ENCODE data around the gene SYP. TPM values are rescaled to one million over a fixed set of nuclear protein-coding genes. Genes with fewer than 3 reads are reported as not detected.

SYP gene
- total and polyA plus RNA-seq, 2 donors (not counting 1 experiment from before 2014, with no cell fraction given) = 1.2 to 1.6 TPM

GRCh38 chrX:49183701-49184281, 16.2 kb downstream of the SYP start:
- Histone ChIP-seq H3K4me2 (replicated peaks; ENCODE audit: low read depth, low read length, poor library complexity, severe bottlenecking) (peak overlapping the region; percentile 83), H3K9me3 (ENCODE audit: control extremely low read depth in 1 of 3, control insufficient read depth in 2 of 3, insufficient read depth in 1 of 3, low read length in 2 of 3) (no peaks in the 10 kb centered on the region), H2AFZ (ENCODE audit: insufficient read depth, low read depth, low read length, poor library complexity, severe bottlenecking) (no peak overlapping the region), H4K20me1 (ENCODE audit: control insufficient read depth, insufficient read depth, low read length, poor library complexity, severe bottlenecking) (no peaks in the 10 kb centered on the region), H3K4me3 (ENCODE audit: control extremely low read depth in 1 of 5, extremely low read depth in 1 of 5, insufficient read depth in 1 of 5, low read depth in 2 of 5, low read length in 4 of 5) (no peak overlapping the region), H3K27ac (ENCODE audit: low read length in 2 of 2) (no peak overlapping the region), H3K4me1 (ENCODE audit: control insufficient read depth in 2 of 2, insufficient read depth in 2 of 2, low read length in 2 of 2) (peaks cover 6 to 19% of the 10 kb centered on the region in 2 donors), H3K9ac (ENCODE audit: low read length) (no peak overlapping the region), H3K79me2 (ENCODE audit: control insufficient read depth, insufficient read depth, low read length) (peaks cover 7% of the 10 kb centered on the region), H3K27me3 (replicated peaks in 1 of 4; ENCODE audit: control extremely low read depth in 1 of 4, control insufficient read depth in 3 of 4, insufficient read depth in 4 of 4, low read length in 3 of 4) (no peaks in the 10 kb centered on the region), H3K36me3 (replicated peaks in 1 of 2; ENCODE audit: control extremely low read depth in 1 of 2, control insufficient read depth in 1 of 2, extremely low read depth in 1 of 2, insufficient read depth in 2 of 2, low read length in 1 of 2) (peaks cover 0 to 12% of the 10 kb centered on the region in 2 experiments)
- ATAC-seq (ENCODE audit: low read depth) = no peak
- TF ChIP-seq CTCF (IDR thresholded peaks at IDR 0.05) (no peak), EZH2 (IDR thresholded peaks at IDR 0.05; ENCODE audit: borderline replicate concordance, insufficient read depth, low read depth, low read length, poor library complexity, severe bottlenecking) (no peak)
- ChIA-PET CTCF (interaction anchor here (0.9 kb wide), 1 partner anchor 11 kb away, joined by 4 read pairs; no protein-coding TSS in a partner anchor), POLR2A (no interaction called here)
- DNase-seq = no peak
- intact Hi-C loops (cut with micrococcal nuclease) = loop anchor here (1.0 kb wide), 1 partner anchor 16 kb away; no protein-coding TSS in a partner anchor
- Mint-ChIP-seq H3K27ac (no peak overlapping the region), H3K9me3 (ENCODE audit: insufficient read depth) (no peaks in the 10 kb centered on the region), H3K4me3 (peak overlapping the region; percentile 83), H3K27me3 (no peaks in the 10 kb centered on the region), H3K4me1 (peaks cover 9% of the 10 kb centered on the region)
- WGBS (ENCODE audit: insufficient coverage) = 97% methylated on average over 6 of the region's 18 CpGs

- Mint-ChIP-seq H3K27me3 (no peaks in the 10 kb centered on the region), H3K4me3 (no peak overlapping the region), H3K27ac (no peak overlapping the region), H3K4me1 (peaks cover 22% of the 10 kb centered on the region), H3K9me3 (ENCODE audit: insufficient read depth) (no peaks in the 10 kb centered on the region)
- Histone ChIP-seq H3K79me2 (ENCODE audit: control insufficient read depth, insufficient read depth, low read length) (no peaks in the 10 kb centered on the region), H3K27me3 (replicated peaks in 1 of 4; ENCODE audit: control extremely low read depth in 1 of 4, control insufficient read depth in 3 of 4, insufficient read depth in 4 of 4, low read length in 3 of 4) (no peaks in the 10 kb centered on the region), H4K20me1 (ENCODE audit: control insufficient read depth, insufficient read depth, low read length, poor library complexity, severe bottlenecking) (no peaks in the 10 kb centered on the region), H3K9me3 (ENCODE audit: control extremely low read depth in 1 of 3, control insufficient read depth in 2 of 3, insufficient read depth in 1 of 3, low read length in 2 of 3) (no peaks in the 10 kb centered on the region), H3K4me1 (ENCODE audit: control insufficient read depth in 2 of 2, insufficient read depth in 2 of 2, low read length in 2 of 2) (peaks cover 0 to 15% of the 10 kb centered on the region in 2 donors), H3K27ac (ENCODE audit: low read length in 2 of 2) (no peak overlapping the region), H2AFZ (ENCODE audit: insufficient read depth, low read depth, low read length, poor library complexity, severe bottlenecking) (no peak overlapping the region), H3K4me3 (ENCODE audit: control extremely low read depth in 1 of 5, extremely low read depth in 1 of 5, insufficient read depth in 1 of 5, low read depth in 2 of 5, low read length in 4 of 5) (no peak overlapping the region), H3K9ac (ENCODE audit: low read length) (no peak overlapping the region), H3K36me3 (replicated peaks in 1 of 2; ENCODE audit: control extremely low read depth in 1 of 2, control insufficient read depth in 1 of 2, extremely low read depth in 1 of 2, insufficient read depth in 2 of 2, low read length in 1 of 2) (peaks cover 0 to 27% of the 10 kb centered on the region in 2 experiments), H3K4me2 (replicated peaks; ENCODE audit: low read depth, low read length, poor library complexity, severe bottlenecking) (no peak overlapping the region)
- intact Hi-C loops (cut with micrococcal nuclease) = no loop called here
- ChIA-PET CTCF (interaction anchor here (1.1 to 1.6 kb wide), 4 partner anchors 13 to 99 kb away, joined by 3 to 6 read pairs (median 3); no protein-coding TSS in a partner anchor), POLR2A (no interaction called here)
- TF ChIP-seq CTCF (IDR thresholded peaks at IDR 0.05) = no peak
- TF ChIP-seq EZH2 (IDR thresholded peaks at IDR 0.05; ENCODE audit: borderline replicate concordance, insufficient read depth, low read depth, low read length, poor library complexity, severe bottlenecking) = no peak
- 100% methylated on average over 1 of the region's 2 CpGs for WGBS (ENCODE audit: insufficient coverage)
- no peak for DNase-seq
- no peak for ATAC-seq (ENCODE audit: low read depth)
Observed at GRCh38 chrX:49179358-49179757, 20.6 kb downstream of the SYP start.

Measured in B cell (primary cell).